Right forelimb (tissue), 1 donor: ENCODE data around the gene RCBTB2.
"Not testable (repeated sequence)": the region's sequence is repeated elsewhere in the genome, so short reads cannot be mapped to it uniquely, and the experiment has no call there.

Experiments
- DNase-seq: peaks from one replicate; pipeline ENCODE4 v3.0.0-alpha.2; 2018

RCBTB2 gene

GRCh38 chr13:48532506-48533499 lies at the start of gene RCBTB2:
TSS of gene RCBTB2 (minus strand) at chr13:48533080. CDS start at chr13:48521939, 11,141 bp downstream.
- DNase-seq = peak; percentile 99

GRCh38 chr13:48582084-48582483 lies 49.2 kb upstream of the RCBTB2 start:
- no peak for DNase-seq

GRCh38 chr13:48580896-48581295 lies 48.0 kb upstream of the RCBTB2 start:
- DNase-seq = no peak

GRCh38 chr13:48580185-48580803 lies 47.4 kb upstream of the RCBTB2 start:
- DNase-seq = peak; percentile 77

- not testable (repeated sequence) for DNase-seq
These were observed 47.0 kb upstream of the RCBTB2 start for GRCh38 chr13:48579919-48580180.

- no peak for DNase-seq
These were observed 46.5 kb upstream of the RCBTB2 start for GRCh38 chr13:48579165-48579918.

GRCh38 chr13:48578516-48579164 lies 45.8 kb upstream of the RCBTB2 start:
- DNase-seq = no peak

GRCh38 chr13:48576448-48577010 lies 43.6 kb upstream of the RCBTB2 start:
- no peak for DNase-seq

GRCh38 chr13:48575031-48575430 lies 42.2 kb upstream of the RCBTB2 start:
- DNase-seq = no peak

- DNase-seq = no peak
These were observed 41.3 kb upstream of the RCBTB2 start for GRCh38 chr13:48574041-48574796.

- no peak for DNase-seq
These were observed 40.5 kb upstream of the RCBTB2 start for GRCh38 chr13:48573213-48574007.

- peak; percentile 70 for DNase-seq
These were observed 38.4 kb upstream of the RCBTB2 start for GRCh38 chr13:48571126-48571913.

- DNase-seq = no peak
These were observed 37.4 kb upstream of the RCBTB2 start for GRCh38 chr13:48570216-48570828.

GRCh38 chr13:48569104-48569666 lies 36.3 kb upstream of the RCBTB2 start:
- DNase-seq = no peak

- no peak for DNase-seq
These were observed 35.7 kb upstream of the RCBTB2 start for GRCh38 chr13:48568370-48569103.

- peak; percentile 69 for DNase-seq
These were observed 34.9 kb upstream of the RCBTB2 start for GRCh38 chr13:48567515-48568369.

GRCh38 chr13:48564056-48564455 lies 31.2 kb upstream of the RCBTB2 start:
- no peak for DNase-seq

- DNase-seq = no peak
These were observed 30.7 kb upstream of the RCBTB2 start for GRCh38 chr13:48563626-48564025.
